ENCODE results near the gene HOXD13. TPM values are rescaled to one million over a fixed set of nuclear protein-coding genes. Genes with fewer than 3 reads are reported as not detected.

Gene HOXD13
- total RNA-seq, 4 donors from 2014 or later, result not detected

DNA sequence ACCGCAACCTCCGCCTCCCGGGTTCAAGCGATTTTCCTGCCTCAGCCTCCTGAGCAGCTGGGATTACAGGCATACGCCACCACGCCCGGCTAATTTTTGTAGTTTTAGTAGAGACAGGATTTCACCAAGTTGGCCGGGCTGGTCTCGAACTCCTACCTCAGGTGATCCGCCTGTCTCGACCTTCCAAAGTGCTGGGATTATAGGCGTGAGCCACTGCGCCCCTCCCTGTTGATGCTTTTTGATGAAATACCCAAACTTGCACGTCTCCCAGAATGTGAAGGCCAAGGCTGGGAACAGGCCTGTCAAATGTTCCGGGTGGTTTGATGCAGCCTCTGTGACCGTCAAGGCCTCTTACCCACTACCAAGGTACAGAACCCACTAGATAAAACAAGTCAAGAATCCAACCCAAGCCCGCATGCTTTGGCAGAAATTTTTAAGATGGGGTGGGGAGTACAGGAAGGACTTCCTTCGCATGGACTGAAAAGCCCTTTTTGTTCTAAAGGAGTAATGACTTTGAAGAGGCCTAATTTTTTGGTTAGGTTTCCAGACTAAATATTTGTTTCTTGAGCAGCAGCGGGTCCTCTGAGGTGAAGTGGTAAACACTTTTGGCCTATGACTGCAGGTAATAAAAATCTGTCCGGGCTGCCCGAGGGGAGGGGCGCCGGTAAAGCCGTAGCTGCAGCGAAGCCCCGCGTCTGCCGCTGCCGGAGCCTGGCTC is 5.0 kb upstream of the HOXD13 start:
- DNase-seq, result no peak
- Histone ChIP-seq H3K9me3 (no peaks in the 10 kb centered on the region), H3K27ac (no peak overlapping the region), H3K4me1 (peaks cover 8 to 19% of the 10 kb centered on the region in 2 donors), H3K36me3 (no peaks in the 10 kb centered on the region), H3K4me3 (replicated peaks in 1 of 3) (no peak overlapping the region), H3K27me3 (peaks cover 91% of the 10 kb centered on the region)
- TF ChIP-seq POLR2A (IDR thresholded peaks at IDR 0.05), result no peak
- TF ChIP-seq, protein P1, sequence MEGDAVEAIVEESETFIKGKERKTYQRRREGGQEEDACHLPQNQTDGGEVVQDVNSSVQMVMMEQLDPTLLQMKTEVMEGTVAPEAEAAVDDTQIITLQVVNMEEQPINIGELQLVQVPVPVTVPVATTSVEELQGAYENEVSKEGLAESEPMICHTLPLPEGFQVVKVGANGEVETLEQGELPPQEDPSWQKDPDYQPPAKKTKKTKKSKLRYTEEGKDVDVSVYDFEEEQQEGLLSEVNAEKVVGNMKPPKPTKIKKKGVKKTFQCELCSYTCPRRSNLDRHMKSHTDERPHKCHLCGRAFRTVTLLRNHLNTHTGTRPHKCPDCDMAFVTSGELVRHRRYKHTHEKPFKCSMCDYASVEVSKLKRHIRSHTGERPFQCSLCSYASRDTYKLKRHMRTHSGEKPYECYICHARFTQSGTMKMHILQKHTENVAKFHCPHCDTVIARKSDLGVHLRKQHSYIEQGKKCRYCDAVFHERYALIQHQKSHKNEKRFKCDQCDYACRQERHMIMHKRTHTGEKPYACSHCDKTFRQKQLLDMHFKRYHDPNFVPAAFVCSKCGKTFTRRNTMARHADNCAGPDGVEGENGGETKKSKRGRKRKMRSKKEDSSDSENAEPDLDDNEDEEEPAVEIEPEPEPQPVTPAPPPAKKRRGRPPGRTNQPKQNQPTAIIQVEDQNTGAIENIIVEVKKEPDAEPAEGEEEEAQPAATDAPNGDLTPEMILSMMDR (IDR thresholded peaks at IDR 0.05), result no peak
- intact Hi-C loops (cut with DNase I), result loop anchor here (10.0 kb wide), 1 partner anchor 723 kb away; no protein-coding TSS in a partner anchor
- WGBS, 2 donors, result 26 to 27% methylated on average over 28 to 29 of the region's 29 CpGs

DNA sequence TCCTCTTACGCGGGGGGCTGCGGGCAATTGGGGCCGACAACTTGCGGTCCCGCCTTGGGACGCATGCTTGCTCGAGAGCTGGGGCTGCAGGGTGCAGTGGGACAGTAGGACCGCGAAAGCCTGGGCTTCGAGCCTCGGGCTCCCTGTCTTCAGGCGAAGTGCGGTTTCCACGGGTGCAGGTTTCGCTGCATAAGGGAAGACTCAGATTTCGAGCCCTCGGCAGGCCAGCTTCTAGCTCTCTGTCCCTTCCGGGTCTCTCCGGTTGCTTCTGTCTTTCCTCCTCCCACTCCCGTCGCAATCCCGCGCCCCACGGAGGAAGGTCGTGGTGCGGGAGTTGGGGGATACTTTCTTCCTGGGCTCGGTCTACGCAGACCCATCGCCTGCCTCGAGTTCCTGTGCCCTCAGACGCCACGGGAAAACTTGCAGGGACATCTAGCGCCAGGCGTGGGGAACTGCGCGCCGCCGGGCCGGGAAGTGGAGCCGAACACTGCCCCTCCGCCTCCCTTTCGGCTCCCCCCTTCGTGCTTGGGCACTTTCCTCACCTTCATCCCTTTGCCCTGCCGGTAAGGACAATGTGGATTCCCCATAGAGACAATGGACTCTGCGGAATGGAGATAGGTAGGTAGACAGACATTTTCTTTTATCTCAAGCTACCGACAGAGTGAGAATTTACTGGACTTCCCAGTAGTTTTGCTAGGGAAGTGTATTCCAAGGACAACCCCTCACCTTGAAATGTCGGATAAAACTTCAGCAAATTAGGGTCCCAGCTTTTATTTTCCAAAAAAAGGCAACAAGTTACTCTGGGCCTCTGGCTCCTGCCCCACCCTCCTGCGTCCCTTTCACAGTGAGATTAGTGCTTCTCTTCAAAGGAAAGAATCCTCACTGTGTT is 4.2 kb upstream of the HOXD13 start:
- no peaks in the 10 kb centered on the region for H3K9me3 ChIP-seq
- H3K4me3 ChIP-seq (replicated peaks in 1 of 3), result no peak overlapping the region
- H3K36me3 ChIP-seq, result no peaks in the 10 kb centered on the region
- H3K4me1 ChIP-seq, result peaks cover 4 to 22% of the 10 kb centered on the region in 2 donors
- TF ChIP-seq POLR2A (IDR thresholded peaks at IDR 0.05), result no peak
- TF ChIP-seq, protein P1 (IDR thresholded peaks at IDR 0.05), result peak in 5 of 6 experiments; percentile 24 to 79 (median 46)
- WGBS, 2 donors, result 5 to 7% methylated on average over 27 to 44 of the region's 49 CpGs
- intact Hi-C loops (cut with DNase I), result loop anchor here (10.0 kb wide), 1 partner anchor 723 kb away; no protein-coding TSS in a partner anchor
- H3K27ac ChIP-seq, result no peak overlapping the region
- DNase-seq, result peak; percentile 31 to 48
- H3K27me3 ChIP-seq, result peaks cover 87% of the 10 kb centered on the region

DNA sequence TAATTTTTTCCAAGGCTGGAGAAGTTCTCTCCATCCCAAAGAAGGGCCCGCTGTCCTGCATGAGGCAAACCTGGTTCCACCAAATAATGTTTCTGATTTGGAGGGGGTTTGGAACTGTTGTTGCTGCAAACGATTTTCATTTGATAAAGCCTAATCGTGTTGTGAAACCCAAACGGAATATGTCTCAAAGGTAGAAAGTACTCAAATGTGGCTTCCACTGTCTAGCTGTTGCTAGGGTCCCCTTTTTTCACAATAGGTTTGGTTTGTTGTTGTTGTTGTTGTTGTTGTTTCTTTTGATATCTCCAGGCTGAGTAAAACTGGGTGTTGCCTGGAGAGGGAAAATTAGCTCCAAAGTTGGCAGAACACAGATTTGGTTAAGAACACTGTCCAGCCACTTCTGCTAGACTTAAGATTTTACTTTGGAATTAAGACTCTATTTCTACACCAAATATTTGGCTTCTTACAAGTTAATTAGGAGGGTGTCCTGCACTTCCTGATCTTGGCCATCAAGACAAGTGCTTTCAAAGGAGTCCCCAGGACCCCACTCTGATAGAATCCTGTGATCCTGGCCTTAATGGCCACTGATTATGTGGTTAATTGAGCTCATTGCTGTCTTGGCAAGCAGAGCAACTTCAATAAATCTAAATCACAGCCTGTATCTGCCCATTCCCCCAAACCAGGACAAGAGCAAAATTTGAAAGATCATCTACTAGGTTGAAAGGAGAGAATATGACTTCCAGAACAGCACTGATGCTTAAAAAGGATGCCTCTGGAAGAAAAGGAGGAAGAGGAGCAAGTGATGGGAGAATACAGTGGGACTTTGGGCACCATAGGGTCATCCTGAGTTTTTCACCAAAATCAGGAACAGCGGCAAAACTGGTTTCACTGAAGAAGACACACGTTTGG is 3.3 kb upstream of the HOXD13 start:
- TF ChIP-seq POLR2A (IDR thresholded peaks at IDR 0.05), result no peak
- TF ChIP-seq, protein P1 (IDR thresholded peaks at IDR 0.05), result no peak
- Histone ChIP-seq H3K36me3 (no peaks in the 10 kb centered on the region), H3K27me3 (peaks cover 88% of the 10 kb centered on the region), H3K4me3 (replicated peaks in 1 of 3) (no peak overlapping the region), H3K4me1 (peaks cover 3 to 24% of the 10 kb centered on the region in 2 donors), H3K9me3 (no peaks in the 10 kb centered on the region), H3K27ac (no peak overlapping the region)
- 11% methylated on average over 6 of the region's 6 CpGs for WGBS, 2 donors
- DNase-seq, result no peak
- intact Hi-C loops (cut with DNase I), result loop anchor here (10.0 kb wide), 1 partner anchor 724 kb away; no protein-coding TSS in a partner anchor

DNA sequence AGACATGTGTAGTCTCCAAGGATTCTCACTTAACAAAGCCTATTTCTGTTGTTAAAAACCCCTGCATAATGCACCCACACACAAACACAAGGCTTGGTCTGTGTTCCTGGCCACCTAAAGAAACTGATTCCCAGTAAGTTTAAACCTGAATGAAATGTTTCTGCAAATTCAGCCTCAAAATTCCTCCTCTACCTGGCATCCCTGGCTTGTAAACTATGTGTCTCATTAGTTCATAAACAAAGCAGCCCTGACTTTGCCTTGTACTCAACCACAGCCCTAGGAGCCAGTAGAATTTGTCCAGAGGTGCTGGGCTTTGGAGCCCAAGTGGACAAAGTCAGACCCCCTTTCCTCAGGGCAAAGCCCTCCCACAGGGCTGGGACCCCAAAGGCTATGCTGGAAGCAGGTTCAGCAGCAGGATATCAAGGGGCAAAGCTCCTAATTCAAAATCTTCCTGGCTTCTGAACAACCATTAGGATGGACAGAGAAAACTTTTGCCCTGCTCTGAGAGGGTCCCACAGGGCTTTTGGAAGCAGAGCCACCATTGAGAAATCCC is 2.6 kb upstream of the HOXD13 start:
- intact Hi-C loops (cut with DNase I), result loop anchor here (10.0 kb wide), 2 partner anchors 405 to 725 kb away; no protein-coding TSS in a partner anchor
- peaks cover 3 to 24% of the 10 kb centered on the region in 2 donors for H3K4me1 ChIP-seq
- DNase-seq, result no peak

More for the DNA sequence above, 2.6 kb upstream of the HOXD13 start:
- Histone ChIP-seq H3K27ac (no peak overlapping the region), H3K36me3 (no peaks in the 10 kb centered on the region), H3K27me3 (peaks cover 90% of the 10 kb centered on the region), H3K4me3 (replicated peaks in 1 of 3) (no peak overlapping the region), H3K9me3 (no peaks in the 10 kb centered on the region)
- TF ChIP-seq, protein P1 (IDR thresholded peaks at IDR 0.05), result no peak
- TF ChIP-seq POLR2A (IDR thresholded peaks at IDR 0.05), result no peak

All from thyroid gland (tissue), 4 donors.